Ammon's horn (tissue), 1 donor: ENCODE results near the gene CDC6.

Experiments used
- DNase-seq: peaks from one replicate; pipeline ENCODE4 v3.0.0-alpha.2; 2016; ENCODE audit warnings: low spot score

Gene CDC6, protein sequence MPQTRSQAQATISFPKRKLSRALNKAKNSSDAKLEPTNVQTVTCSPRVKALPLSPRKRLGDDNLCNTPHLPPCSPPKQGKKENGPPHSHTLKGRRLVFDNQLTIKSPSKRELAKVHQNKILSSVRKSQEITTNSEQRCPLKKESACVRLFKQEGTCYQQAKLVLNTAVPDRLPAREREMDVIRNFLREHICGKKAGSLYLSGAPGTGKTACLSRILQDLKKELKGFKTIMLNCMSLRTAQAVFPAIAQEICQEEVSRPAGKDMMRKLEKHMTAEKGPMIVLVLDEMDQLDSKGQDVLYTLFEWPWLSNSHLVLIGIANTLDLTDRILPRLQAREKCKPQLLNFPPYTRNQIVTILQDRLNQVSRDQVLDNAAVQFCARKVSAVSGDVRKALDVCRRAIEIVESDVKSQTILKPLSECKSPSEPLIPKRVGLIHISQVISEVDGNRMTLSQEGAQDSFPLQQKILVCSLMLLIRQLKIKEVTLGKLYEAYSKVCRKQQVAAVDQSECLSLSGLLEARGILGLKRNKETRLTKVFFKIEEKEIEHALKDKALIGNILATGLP

DNA sequence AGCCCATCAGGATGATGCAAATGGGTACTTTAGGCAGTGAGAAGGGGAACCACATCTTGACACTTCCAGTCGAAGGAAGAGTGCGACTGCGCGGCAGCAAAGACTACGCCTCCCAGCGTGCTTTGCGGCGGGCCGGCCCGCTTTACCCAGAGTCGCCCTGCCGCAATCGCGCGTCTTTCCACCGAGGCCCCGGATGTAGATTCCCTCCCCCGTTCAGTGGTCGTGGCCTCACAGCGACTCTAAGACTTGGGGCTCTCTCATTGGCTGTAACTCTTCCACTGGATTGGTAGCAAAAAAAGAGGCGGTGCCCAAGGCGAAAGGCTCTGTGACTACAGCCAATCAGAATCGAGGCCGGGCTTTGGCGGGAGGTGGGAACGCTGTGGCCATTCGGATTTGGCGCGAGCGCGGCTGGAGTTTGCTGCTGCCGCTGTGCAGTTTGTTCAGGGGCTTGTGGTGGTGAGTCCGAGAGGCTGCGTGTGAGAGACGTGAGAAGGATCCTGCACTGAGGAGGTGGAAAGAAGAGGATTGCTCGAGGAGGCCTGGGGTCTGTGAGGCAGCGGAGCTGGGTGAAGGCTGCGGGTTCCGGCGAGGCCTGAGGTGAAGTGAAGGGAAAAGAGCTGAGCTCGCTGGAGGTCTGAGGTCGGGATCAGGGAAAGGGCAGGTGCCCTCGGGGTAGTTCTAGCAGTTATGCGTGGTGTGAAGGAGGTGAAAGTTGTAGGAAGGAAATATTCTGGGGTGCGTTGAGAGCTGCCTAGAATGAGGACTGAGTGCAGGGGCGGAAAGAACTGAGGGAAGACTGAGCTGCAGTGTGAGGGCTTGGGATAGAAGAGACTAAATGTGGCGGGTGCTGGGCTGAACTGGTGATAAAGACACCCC is at the start of gene CDC6:
Gene CDC6 (plus strand): TSS at position 386 of the 876 bp plus-strand sequence. CDS start 1,542 bp downstream, outside the sequence.
- DNase-seq = peak; percentile 99

DNA sequence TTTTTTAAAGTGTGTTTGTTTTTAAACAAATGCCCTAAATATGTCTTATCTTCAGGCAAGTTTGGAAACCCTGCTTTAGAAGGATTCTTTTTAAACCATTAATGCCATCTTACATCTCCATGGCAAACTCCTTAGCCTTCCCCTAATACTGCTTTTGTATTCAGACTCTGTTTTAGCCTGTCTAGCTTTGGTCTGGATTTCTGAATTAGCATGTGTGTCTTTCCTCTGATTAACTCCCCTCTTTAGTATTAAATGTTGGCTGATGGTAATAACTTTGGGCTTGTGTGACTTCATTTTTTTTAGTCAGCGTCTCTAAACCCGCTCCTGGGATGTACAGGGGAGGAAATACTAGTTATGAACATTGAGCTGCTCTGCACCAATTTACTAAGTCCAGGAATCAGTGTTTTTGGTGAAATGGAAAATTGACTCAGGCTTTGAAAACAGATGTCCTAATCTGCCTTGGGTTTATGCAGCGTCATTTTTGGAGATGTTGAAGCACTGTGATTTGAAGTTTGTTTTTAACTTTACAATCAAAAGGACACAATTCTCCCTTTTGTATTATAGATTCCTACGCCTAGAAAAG is 46.3 kb upstream of the CDC6 start:
- DNase-seq = peak; percentile 10

DNA sequence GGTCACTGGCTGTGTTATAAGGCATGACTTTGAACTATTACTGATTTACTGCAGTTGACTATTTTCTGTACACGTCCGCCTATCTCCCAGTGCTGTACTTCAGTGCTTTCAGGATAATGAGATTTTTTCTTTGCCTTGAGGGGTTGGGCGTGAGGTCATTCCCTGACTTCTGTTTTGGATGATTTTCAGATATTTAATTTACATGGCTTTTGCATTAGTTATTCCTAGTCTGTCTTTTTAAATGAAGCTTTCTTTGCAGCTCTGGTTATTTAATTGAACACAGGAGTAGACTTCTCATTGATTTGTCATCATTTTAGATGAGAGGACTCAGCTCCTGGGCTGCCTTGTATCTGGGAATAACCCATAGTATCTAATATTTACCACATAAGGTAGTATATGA is 44.9 kb upstream of the CDC6 start:
- no peak for DNase-seq

DNA sequence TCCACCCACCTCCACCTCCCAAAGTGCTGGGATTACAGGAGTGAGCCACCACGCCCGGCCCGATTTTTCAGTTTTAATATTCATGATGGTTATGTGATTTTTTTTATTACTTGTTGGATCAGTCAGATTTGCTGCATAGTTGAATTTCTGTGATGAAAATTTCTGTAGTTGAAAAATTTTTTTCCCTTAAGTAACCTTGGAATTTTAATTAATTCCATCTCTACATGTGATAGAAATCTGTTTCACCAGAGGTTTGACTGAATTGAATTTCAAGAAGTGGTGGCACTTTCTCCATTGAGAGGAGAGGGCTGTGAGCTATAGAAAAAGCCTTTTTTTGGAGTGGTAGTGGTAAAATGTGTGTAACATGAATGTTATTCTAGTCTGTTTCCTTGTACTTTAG is 43.9 kb upstream of the CDC6 start:
- DNase-seq = no peak

DNA sequence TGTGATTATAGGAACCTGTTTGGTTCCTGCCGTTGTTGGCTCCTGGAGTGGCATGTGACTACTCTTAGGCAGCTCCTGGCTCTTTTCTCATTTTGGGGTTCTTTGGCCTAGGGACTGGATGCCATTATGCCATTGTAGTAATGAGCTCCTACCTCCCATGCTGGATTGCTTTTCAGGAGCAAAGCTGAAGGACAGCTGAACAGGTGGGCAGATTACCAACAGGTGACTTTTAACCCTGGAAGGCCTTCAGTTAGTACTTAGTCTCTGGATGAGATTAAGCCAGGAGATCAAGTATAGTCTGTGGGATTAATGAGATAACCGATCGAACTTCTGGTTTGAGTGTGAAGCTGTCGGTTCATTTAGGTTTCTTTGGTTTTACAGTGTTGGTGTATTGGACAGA is 43.4 kb upstream of the CDC6 start:
- no peak for DNase-seq

DNA sequence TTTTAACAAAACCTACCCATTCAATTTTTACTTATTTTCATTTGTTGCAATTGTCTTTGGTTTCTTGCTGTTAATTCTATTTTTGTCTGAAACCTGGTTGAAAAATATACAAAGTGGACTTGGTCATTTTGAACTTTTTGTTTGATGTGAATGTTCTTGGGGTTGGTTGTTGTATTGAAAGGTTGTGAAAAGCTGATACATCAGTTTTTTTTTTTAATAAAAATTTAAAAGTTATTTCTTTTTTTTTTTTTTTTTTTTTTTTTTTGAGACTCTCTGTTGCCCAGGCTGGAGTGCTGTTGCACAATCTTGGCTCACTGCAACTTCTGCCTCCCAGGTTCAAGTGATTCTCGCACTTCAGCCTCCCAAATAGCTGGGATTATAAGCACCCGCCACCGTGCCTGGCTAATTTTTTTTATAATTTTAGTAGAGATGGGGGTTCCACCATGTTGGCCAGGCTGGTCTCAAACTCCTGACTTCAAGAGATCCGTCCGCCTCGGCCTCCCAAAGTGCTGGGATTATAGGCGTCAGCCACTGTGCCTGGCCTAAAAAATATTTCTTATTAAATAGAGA is 39.7 kb upstream of the CDC6 start:
- no peak for DNase-seq

DNA sequence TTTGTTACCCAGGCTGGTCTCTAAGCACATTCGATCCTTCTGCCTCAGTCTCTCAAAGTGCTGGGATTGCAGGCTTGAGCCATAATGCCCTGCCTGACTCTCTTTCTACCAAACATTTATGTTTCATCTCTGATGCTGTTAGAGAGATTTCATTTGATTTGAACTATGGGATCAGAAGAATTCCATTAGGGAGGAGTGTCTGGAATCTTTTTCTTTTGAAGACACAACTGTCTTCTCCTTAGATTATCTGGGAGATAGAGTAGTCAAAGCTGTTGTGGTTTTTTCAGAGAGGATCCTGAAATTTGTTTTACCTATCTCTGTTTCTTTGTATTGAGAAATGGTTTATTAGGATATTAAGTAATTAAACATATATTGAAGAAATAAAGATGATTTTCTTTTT is 39.2 kb upstream of the CDC6 start:
- DNase-seq = no peak

DNA sequence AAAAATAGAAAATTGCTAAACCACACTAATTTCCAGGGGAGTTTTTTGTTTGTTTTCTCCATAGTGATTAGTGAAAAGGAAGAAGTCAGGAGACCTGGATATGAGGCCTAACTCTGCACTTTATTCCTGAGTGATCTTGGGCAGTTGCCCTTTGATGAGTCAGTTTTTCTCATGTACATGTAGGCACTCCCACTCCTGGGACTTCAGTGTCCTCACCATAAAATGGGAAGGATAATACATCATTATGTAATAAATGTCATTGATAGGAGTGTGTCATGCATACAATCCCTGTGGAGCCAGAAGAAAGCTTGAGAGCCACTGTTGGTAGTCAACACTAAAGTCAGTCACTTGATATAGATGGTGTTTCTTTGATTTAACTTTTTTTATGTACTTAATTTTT is 36.1 kb upstream of the CDC6 start:
- no peak for DNase-seq

DNA sequence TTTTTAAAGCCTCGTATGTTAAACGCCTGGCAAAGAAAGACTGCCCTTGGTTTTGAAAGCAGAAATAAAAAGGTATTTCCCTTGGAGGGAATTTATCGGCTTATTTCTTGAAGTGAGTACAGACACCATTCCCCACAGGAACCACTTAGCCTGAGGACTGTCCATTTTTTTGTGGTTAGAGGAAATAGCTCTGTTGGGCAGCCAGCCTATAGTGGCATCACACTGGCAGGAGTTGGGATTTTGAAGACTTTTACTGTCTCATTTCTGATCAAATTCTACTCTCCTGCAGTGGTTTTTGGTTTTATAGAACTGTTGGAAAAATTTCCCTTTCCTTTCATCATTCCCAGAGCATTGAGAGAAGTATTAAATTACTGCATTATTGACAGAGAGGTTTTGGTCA is 34.1 kb upstream of the CDC6 start:
- no peak for DNase-seq

DNA sequence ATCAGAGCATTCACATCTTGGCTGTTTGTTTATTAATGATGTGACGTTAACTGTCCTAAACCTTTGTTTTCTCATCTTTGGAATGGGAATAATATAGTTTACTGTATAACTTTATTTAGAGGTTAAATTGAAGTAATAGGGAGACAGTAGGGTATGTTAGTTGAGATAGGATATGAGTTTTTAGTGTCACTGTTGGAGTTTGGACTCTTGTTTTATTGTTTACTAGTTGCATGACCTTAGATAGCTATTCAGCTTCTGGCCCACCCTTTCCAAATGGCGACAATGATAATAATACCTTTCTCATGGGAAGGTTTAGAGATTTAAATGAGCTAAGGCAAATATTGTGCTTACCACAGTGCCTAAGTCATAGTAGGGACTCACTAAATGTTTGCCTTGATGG is 28.2 kb upstream of the CDC6 start:
- DNase-seq = no peak

DNA sequence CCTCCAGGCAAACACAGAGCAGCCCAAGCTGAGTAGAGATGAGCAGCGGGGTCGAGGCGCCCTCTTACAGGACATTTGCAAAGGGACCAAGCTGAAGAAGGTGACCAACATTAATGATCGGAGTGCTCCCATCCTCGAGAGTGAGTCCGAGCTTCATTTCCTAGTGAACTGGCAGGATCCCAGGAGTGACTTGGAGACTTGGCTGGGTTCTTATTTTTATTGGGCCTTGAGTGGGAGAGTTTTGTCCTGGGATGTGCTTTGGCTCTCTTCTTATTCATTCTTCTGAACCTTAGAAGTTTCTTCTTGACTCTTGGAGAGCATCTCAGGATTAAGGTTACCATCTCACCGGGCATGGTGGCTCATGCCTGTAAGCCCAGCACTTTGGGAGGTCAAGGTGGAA is 27.2 kb upstream of the CDC6 start:
- DNase-seq = no peak

DNA sequence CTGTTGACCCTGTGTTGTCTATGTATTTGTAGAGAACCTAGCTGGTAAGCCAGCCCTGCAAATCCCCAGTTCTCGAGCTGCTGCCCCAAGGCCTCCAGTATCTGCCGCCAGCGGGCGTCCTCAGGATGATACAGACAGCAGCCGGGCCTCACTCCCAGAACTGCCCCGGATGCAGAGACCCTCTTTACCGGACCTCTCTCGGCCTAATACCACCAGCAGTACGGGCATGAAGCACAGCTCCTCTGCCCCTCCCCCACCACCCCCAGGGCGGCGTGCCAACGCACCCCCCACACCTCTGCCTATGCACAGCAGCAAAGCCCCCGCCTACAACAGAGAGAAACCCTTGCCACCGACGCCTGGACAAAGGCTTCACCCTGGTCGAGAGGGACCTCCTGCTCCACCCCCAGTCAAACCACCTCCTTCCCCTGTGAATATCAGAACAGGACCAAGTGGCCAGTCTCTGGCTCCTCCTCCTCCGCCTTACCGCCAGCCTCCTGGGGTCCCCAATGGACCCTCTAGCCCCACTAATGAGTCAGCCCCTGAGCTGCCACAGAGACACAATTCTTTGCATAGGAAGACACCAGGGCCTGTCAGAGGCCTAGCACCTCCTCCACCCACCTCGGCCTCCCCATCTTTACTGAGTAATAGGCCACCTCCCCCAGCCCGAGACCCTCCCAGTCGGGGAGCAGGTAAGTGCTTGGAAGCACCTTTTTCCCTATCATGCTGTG is 23.1 kb upstream of the CDC6 start:
- no peak for DNase-seq

DNA sequence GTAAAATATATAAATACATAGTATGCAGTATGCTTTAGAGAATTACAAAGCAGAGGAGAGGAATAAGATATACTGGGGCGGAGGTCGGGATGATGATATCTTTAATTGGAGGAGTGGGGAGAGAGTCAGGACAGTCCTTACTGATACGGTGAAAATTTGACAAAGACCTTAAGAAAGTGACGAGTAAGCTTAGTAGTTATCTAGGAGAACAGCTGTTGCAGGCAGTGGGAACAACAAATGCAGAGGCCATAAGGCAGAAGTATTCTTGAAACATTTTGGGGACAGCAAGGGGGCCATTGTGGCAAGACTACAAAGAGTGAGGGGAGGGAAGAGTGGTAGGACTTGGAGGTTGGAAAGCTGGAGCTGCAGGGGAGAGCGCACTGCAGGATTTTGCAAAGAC is 22.3 kb upstream of the CDC6 start:
- DNase-seq = no peak

DNA sequence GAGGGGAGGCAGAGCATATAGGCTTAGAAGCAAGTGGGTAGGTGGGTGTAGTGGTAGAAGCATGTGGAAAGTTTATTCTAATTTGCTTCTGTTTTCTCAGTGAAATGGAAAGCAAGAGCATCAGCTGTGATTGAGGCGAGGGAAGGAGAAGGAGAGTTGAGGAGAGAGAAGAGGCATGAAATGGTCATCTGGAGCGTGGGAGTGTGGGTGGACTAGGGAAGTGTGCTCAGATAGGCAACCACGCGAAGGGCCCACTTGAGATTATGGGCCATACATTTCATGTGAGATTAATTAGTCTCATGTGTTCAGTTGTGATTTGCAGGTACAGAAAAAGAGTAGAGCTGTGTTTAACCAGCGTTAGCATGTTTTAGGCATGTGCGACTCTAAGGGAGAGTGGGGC is 20.8 kb upstream of the CDC6 start:
- DNase-seq = no peak

DNA sequence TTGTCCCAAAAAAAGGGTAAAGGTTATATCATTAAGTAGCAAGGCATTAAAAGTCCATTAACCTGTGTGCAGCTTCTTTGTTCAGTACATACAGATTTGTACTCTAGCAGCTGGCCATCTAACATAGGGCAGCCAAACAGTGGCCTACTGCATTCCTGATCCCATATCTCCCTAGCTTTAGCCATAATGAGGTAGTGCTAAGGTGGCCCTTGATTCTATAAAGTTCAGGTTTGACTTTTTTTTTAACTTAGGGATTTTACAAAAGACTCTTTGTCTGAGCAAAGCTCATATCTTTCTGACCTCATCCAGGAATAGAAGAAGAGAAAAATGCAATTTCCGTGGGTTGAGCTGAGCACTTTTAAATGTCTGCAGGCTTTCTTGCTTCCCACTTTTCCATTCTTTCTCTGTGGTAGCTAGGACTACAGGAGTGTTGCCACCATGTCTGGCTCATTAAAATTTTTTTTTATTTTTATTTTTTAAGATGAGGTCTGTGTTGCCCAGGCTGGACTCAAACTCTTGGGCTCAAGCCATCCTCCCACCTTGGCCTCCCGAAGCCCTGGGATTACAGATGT is 19.5 kb upstream of the CDC6 start:
- DNase-seq = no peak

DNA sequence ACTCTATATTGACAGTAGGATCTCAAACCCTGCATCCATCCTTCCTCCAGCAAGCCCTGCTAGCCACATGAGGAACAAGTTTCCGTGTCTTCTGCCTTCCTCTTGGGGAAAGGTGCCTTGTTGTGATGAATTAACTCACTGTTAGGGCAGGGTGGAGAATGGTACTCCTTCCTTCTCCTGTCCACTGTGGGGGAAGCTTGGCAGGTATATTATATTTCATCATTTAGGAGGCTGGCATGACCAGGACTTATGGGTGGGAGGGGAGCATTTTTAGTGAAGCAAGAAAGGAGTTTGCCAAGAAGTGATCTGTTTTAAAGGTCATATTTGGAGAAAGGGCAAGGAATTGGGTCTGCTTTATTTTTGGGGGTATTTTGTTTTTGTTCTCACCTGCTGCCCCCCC is 9.3 kb upstream of the CDC6 start:
- DNase-seq = no peak

DNA sequence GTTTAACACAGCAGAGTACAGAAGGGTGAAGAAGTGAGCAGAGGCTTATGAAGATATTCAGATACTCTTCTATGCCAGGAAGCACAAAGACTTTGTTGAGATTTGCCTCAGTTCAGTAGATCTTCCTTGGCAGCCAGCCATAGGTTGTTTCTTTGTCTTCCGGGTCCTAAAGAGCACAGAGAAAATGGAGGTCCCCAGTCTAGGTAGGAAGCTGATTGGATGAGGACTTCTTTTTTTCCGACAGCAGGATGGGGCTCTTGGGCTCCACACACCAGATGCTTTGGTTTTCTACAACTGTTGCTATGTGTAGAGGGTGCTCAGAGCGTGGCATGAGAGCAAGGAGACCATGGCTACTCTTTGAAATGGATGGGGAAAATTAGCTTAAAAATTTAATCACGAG is 8.3 kb upstream of the CDC6 start:
- no peak for DNase-seq

DNA sequence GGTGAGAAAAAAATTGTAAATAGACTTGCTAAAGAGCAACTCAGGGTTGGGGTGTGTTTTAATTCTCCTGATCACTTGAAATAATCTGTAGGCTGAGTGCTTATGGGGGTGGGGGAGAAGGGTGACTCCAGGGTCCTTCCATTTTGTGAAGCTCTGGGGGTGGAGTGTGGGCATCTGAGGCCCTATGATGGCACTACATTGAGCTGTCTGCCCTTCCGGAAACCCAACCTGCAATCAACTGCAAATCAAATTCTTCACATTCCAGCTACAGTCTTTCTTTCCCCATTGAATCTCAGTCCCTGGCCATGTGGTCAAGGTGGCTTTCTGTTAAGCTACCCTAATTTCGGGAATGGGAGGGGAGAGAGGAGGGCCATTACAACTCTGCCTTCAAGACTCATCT is 6.0 kb upstream of the CDC6 start:
- no peak for DNase-seq

DNA sequence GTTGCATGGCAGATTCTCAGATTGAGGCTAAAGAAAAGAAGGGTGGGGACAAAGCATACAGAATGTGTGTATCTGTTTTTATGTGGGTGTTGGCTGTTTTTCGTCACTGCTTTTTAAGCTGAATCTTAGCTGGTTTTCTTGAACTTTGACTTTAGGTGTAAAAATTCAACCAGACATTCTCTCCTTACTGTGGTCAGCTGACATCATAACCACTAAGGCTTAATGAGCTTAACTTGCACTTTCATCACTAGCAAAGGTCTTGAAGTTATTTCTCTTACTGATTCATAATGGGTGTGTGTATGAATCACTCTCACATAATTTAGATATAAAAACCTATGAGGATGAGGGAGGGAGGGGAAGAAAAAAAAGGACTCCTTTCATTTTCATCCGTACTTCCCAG is 4.0 kb upstream of the CDC6 start:
- no peak for DNase-seq

DNA sequence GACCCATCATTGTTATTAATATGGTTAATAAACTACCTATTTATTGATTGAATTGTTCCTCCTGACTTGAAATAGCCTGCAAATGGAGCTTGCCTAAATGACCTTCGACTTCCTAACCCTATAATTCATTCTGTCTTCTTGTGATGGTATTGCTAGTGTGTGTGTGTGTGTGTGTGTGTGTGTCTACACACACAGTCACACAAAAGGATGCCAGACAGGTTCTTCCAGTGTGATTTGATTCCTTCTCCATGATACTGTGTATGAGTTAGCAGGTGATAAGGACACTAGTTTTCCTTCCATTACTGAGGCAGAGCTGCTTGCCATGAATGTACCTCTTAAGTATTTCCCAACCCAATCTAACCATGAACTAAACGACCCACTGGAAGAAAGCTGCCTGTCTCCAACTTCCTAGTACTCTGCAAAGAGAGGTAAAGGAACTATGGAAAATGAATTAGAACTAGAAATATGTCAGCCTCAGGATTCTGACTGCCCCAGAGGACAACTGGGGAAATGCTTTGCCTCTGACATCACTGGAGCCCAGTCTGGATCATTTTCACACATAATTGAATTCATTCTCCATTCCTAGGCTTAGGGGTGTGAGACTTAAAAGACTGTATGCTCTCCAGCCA is 3.5 kb upstream of the CDC6 start:
- no peak for DNase-seq

DNA sequence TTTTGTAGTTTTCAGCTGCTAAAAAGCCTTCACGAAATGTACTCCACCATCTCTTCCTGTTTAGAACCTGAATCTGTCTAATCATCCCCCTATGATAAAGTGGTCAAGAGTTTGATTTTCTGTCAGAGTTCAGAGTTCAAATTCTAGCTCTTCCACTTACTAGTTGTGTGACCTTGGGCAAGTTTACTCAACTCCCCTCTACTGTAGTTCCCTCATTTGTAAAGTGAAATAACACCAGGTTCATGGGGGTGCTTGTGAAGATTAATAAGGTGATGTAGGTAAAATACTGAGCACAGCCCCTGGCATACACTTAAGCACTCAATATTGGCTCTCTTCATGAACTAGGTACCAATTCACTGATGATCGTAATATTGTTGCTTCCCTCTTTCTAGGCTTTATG is 1.2 kb upstream of the CDC6 start:
- DNase-seq = no peak
